ENCODE measurements around the gene NHEJ1. TPM values are rescaled to one million over a fixed set of nuclear protein-coding genes. Genes with fewer than 3 reads are reported as not detected.

NHEJ1 gene
- total RNA-seq, 2 donors from 2014 or later, result 8.9 to 11.6 TPM

DNA sequence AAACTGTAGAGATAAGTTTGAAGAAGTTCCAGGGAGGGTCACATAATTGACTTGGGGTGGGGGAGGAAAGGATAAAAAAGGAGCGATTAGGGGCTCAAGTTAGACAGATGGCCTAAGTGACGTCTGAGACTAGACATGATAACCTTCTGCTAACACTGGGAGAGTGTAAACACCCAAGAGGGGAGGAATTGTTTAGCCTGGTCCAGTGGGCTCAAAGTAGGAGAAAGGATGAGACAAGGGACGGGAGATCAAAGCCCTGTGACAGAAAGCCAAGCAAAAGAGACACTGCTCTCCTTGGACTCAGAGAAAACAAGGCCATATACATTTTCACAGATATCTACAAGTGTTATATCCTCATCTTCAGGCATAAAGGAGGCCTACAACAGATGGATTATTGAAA is 54.4 kb downstream of the NHEJ1 start:
- intact Hi-C loops (cut with DNase I), result no loop called here
- DNase-seq (ENCODE audit: low spot score), result no peak

GRCh38 chr2:219104107-219105035 is 56.2 kb downstream of the NHEJ1 start:
- DNase-seq (ENCODE audit: low spot score), result no peak
- intact Hi-C loops (cut with DNase I), result no loop called here

- DNase-seq (ENCODE audit: low spot score), result no peak
- intact Hi-C loops (cut with DNase I), result no loop called here
Observed at GRCh38 chr2:219099329-219099728, 61.3 kb downstream of the NHEJ1 start.

DNA sequence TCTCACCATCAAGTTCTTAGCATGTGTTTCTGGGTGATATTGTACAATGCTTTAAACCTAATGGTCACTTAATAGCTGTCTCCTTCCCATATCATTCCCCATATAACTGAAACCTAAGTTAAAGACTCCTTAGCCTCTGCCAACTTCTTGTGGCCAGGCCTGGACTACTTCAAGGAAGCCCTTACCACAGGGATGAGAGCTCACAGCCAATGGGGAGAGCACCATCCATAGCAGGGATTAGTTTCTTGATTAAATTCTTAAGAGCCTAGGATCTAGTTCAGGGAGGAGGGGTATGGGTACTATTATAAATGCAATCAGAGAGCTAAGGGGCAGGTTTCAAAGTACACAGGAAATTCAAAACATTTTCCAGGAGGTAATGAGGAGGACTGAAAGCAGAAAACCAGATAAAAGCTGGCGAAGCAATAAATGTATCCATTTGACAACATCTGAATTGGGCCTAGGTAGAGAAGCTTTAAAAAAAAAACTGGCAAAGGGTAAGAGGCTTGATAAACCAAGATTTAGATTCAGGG is 65.1 kb downstream of the NHEJ1 start:
- intact Hi-C loops (cut with DNase I), result no loop called here
- DNase-seq (ENCODE audit: low spot score), result no peak

- intact Hi-C loops (cut with DNase I), result no loop called here
- DNase-seq (ENCODE audit: low spot score), result no peak
Observed at GRCh38 chr2:219094171-219094570, 66.4 kb downstream of the NHEJ1 start.

DNA sequence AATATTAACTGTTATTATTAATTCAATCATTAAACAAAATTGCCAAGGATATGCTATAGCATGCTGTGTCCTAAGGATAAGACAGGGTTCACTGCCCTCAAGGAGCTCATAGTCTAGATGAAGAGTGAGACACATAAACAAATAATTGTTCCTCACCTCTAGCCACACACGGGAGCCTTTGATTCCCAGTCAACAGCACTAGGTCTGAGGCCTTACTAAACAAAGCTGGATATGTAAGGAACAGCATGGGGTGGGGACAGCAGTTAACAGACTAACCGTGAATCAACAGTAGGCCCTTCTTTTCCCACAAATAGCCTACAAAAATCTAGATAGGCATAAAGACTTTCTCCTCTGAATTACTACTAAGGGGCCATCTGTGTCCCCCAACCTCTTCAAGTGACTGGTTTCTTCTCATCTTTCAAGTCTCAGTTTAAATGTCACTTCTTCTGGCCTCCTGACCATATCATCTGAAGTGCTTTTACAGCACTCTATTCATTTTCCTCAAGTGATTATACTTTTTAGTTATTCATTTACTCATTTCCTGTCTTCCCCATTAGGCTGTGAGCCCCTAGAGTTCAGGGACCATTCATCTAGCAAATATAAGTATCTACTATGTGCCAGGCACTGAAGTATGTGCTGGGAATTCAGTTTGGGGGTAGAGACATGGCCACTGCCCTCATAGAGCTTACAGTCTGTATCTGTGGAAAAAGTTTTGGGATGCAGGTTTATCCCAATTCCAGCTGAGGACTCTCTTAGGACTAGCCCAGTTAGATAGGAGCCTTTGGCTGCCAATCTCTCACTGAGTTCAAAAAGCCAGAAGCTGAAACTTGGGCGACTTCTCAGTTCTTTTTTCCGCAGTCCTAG is 69.9 kb downstream of the NHEJ1 start:
- intact Hi-C loops (cut with DNase I), result no loop called here
- no peak for DNase-seq (ENCODE audit: low spot score)

DNA sequence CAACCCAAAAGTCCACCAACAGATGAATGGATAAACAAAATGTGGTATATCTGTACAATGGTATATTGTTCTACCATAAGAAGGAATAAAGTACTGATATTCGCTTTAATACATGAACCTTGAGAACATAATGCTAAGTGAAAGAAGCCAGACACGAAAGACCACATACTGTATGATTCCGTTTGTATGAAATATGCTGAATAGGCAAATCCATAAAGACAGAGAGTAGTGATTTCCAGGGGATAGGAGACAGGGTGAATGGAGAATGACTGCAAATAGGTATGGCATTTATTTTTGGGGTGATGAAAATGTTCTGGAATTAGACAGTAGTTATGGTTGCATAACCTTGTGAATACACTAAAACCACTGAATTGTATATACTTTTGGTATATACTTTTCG is 71.3 kb downstream of the NHEJ1 start:
- DNase-seq (ENCODE audit: low spot score), result no peak
- intact Hi-C loops (cut with DNase I), result no loop called here

DNA sequence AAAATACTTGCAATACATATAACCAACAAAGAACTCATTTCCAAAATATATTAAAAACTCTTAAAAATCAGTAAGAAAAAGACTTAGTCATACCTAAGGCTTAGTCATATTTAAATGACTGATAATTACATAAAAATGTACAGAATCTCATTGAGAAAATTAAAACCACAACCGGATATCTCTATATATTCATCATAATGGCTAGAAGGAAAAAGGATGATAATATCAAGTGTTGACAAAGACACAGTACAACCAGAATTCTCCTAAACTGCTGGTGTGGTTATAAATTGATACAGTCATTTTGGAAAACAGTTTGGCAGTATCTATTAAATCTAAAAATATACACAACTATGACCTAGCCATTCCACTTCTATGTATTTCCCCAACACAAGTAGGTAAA is 72.8 kb downstream of the NHEJ1 start:
- no peak for DNase-seq (ENCODE audit: low spot score)
- intact Hi-C loops (cut with DNase I), result no loop called here

GRCh38 chr2:219087361-219087760 is 73.3 kb downstream of the NHEJ1 start:
- DNase-seq (ENCODE audit: low spot score), result no peak
- intact Hi-C loops (cut with DNase I), result no loop called here

- intact Hi-C loops (cut with DNase I), result no loop called here
- no peak for DNase-seq (ENCODE audit: low spot score)
Observed at GRCh38 chr2:219086196-219086595, 74.4 kb downstream of the NHEJ1 start.

GRCh38 chr2:219084791-219085190 is 75.8 kb downstream of the NHEJ1 start:
- DNase-seq (ENCODE audit: low spot score), result no peak
- intact Hi-C loops (cut with DNase I), result no loop called here

GRCh38 chr2:219082332-219082958 is 78.2 kb downstream of the NHEJ1 start:
- DNase-seq (ENCODE audit: low spot score), result no peak
- intact Hi-C loops (cut with DNase I), result no loop called here

DNA sequence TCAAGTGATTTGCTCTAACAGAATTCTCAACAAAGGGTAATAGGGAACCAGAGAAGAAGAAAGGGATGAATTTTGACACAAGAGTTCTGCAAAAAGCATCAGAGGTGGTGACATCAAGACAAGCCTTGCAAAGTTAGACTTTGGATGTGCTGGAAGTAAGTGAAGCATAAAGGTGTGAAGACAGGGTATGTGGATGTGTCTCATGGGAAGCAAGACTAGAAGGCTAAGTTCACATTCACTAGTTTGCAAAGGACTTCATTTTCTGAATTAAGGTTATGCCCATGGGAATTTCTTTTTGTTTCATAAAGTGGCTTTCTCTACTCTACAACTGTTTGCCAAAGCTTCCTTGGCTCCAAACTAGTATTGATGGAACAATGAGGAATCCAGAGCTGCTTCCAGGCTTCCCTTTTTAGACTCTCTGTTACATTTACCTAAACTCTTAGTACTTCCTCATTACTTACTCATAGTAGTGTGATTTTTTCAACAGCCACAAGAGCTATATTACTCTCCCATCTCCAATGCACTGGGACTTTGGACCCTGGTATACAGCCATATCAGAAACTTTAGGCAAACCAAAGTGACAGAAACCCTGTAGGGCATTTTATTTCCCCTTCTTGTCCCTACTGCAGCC is 78.8 kb downstream of the NHEJ1 start:
- intact Hi-C loops (cut with DNase I), result no loop called here
- no peak for DNase-seq (ENCODE audit: low spot score)

DNA sequence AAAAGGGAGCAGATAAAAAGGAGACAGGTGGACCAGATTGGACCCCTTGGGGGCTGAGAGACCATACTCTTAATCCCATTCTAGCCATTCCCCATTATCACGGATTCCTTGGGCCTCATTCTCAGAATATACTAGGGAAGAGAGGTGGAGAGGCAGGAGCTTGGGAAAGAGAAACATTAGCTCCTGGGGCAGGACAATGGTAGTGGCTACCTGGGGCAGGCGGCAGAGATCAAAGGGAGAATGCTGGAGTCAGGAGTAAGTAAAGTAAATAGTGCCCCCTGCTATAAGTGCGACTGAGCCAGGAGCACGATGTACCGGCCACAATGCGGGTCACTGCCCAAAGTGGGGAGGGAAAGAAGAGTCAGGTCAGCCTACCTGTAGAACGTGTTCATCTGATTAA is 79.5 kb downstream of the NHEJ1 start:
- DNase-seq (ENCODE audit: low spot score), result no peak
- intact Hi-C loops (cut with DNase I), result no loop called here

DNA sequence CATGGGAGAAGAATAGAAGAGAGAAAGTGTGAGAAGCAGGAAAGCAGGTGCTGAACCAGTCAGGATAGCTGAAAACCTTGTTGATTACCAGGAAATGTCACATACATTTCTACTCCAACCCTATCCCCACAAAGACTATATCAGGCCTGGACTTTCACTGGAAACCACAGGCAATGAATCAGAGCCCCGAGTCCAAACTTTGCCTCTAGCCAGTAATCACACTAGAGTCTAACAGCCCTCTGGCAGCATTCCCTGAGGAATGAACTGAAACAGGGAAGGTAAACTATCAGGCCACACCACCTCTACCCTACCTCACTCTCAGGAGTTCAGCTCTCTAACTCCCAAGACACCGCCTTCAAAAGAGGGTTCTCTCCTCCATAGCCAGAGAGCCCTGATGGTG is 81.2 kb downstream of the NHEJ1 start:
- intact Hi-C loops (cut with DNase I), result no loop called here
- no peak for DNase-seq (ENCODE audit: low spot score)

DNA sequence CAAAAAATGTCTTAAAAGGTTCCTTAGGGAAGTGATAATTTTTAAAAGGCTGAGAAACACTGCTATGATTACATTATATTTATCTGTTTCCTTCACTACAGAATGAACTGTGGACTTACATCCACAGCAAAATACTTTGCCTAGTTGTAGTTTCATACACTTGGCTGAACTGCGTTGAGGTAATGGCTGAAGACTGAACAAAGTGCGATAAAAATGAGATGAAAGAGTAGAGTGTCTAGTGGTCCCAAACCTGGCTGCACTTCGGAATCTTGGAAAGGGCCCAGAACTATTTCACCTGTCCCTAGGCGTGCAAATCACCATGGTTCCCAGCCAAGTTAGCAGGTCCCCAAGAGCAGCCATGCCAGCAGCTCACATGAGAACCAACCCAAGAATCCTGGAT is 81.7 kb downstream of the NHEJ1 start:
- intact Hi-C loops (cut with DNase I), result no loop called here
- DNase-seq (ENCODE audit: low spot score), result no peak

DNA sequence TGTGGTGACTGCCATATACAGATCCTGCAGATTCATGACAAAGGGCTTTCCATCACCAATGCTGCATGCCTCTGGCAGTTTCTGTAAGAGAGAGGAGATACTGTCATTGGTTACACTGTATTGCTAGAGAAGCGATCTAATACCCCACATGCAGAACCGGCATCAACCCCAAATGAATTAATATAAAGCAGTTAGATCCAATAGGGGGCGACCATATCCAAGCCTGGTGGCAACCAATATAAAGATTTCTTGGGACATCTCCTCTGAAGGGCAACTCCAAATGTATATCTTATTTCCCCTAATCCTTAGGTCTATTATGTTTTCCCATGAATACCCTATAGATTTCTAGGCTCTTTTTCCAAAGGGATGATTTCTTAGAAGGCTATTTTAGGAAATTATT is 82.5 kb downstream of the NHEJ1 start:
- intact Hi-C loops (cut with DNase I), result no loop called here

GRCh38 chr2:219076253-219076652 is 84.4 kb downstream of the NHEJ1 start:
- intact Hi-C loops (cut with DNase I), result no loop called here
- DNase-seq (ENCODE audit: low spot score), result no peak

More for the DNA sequence above, 82.5 kb downstream of the NHEJ1 start:
- no peak for DNase-seq (ENCODE audit: low spot score)

- DNase-seq (ENCODE audit: low spot score), result peak; percentile 48
- intact Hi-C loops (cut with DNase I), result no loop called here
Observed at GRCh38 chr2:219073413-219074129, 87.0 kb downstream of the NHEJ1 start.
